ENCODE data around the gene COL4A1.

Gene COL4A1

DNA sequence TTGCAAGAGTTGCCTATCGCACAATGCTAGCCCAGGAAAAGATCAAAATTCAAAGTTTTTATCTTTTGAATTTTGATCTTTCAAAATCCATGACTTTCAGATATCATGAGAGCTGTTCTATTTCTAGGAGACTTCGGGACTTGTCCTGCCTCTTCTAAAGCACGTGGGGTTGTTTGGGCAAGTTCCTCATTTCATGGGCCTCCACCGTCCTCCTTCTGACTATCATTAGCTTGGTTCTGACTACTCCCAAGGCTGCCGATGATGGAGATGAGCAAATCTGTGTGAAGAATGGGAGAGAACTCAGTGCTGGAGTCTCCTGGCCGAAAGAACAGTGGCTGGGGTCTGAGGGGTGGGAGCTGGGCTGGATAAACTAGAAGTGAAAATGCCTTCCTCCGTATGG lies 86.5 kb downstream of the COL4A1 start:
- no peak for DNase-seq

DNA sequence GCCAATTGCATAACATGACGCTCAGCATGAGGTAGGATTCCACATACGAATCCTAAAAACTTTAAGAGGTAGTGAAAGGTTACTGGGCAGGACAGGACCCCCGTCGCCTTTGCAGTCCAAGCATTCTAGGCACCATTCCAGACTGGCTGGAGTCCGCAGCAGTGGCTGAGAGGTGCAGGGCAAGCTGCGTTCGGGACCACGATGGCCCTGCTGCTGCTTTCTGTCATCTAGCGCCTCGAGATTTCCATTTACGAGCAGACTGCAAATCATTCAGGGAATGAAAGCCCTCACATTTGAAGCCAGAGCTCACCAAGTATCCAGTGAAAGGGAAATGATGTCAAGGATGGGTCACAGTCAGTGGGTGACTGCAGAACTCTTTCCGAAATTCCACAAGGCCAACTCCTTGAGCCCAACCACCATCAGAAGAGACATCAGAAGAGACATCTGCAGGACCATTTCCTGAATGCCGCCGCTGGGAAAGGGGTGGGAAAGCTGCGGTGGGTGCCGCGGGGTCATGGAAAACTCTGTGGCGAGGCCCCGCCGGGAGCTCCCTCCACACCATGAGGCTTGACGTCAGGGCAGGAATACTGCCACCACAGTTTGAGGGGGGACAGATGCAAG lies 88.3 kb downstream of the COL4A1 start:
- no peak for DNase-seq
- H4K8ac ChIP-seq (ENCODE audit: low read depth, low read length): no peak overlapping the region

More for the DNA sequence above, 86.5 kb downstream of the COL4A1 start:
- H3K4me1 ChIP-seq (ENCODE audit: control insufficient read depth, low read depth, low read length): peaks cover 2% of the 10 kb centered on the region
- no peaks in the 10 kb centered on the region for H3K27me3 ChIP-seq (ENCODE audit: insufficient read depth, low read length, poor library complexity)
- H3K23ac ChIP-seq (ENCODE audit: low read length): no peak overlapping the region
- H3K4me2 ChIP-seq (ENCODE audit: low read length): no peak overlapping the region
- no peak overlapping the region for H4K5ac ChIP-seq (ENCODE audit: low read length)
- H2BK15ac ChIP-seq (replicated peaks; ENCODE audit: low read depth): no peak overlapping the region
- WGBS (ENCODE audit: extremely low coverage, insufficient coverage, low lambda C conversion rate): no CpG with 5 or more reads among the region's 7 CpGs
- no peak overlapping the region for H3K27ac ChIP-seq (ENCODE audit: low read depth, low read length)
- no peak overlapping the region for H3K4me3 ChIP-seq (ENCODE audit: low read length)
- no peak overlapping the region for H3K9ac ChIP-seq (ENCODE audit: low read length)
- H3K79me1 ChIP-seq (ENCODE audit: low read length): no peaks in the 10 kb centered on the region
- no peak overlapping the region for H2BK120ac ChIP-seq (ENCODE audit: low read depth, low read length)
- no peak overlapping the region for H3K4ac ChIP-seq (ENCODE audit: low read depth, low read length)
- no peak overlapping the region for H4K8ac ChIP-seq (ENCODE audit: low read depth, low read length)
- no peak overlapping the region for H3K56ac ChIP-seq (ENCODE audit: low read length)
- no peaks in the 10 kb centered on the region for H3K36me3 ChIP-seq (ENCODE audit: control insufficient read depth, insufficient read depth, low read length)
- no peak overlapping the region for H3K18ac ChIP-seq (ENCODE audit: low read length)
- H2BK5ac ChIP-seq (ENCODE audit: low read length): no peak overlapping the region
- no peaks in the 10 kb centered on the region for H3K79me2 ChIP-seq (ENCODE audit: control insufficient read depth, insufficient read depth, low read length)
- H2AK5ac ChIP-seq (ENCODE audit: low read length): no peak overlapping the region

GRCh38 chr13:110217811-110218210 lies 89.1 kb downstream of the COL4A1 start:
- Histone ChIP-seq H2AK5ac (ENCODE audit: low read length) (no peak overlapping the region), H3K23ac (ENCODE audit: low read length) (no peak overlapping the region), H3K4ac (ENCODE audit: low read depth, low read length) (no peak overlapping the region), H3K9ac (ENCODE audit: low read length) (no peak overlapping the region), H4K5ac (ENCODE audit: low read length) (no peak overlapping the region), H3K79me2 (ENCODE audit: control insufficient read depth, insufficient read depth, low read length) (no peaks in the 10 kb centered on the region), H2BK5ac (ENCODE audit: low read length) (no peak overlapping the region), H2BK15ac (replicated peaks; ENCODE audit: low read depth) (no peak overlapping the region), H3K79me1 (ENCODE audit: low read length) (no peaks in the 10 kb centered on the region), H3K4me2 (ENCODE audit: low read length) (no peak overlapping the region), H3K56ac (ENCODE audit: low read length) (no peak overlapping the region), H4K8ac (ENCODE audit: low read depth, low read length) (no peak overlapping the region), H3K36me3 (ENCODE audit: control insufficient read depth, insufficient read depth, low read length) (no peaks in the 10 kb centered on the region), H3K4me1 (ENCODE audit: control insufficient read depth, low read depth, low read length) (peaks cover 2% of the 10 kb centered on the region), H3K4me3 (ENCODE audit: low read length) (no peak overlapping the region), H3K27ac (ENCODE audit: low read depth, low read length) (no peak overlapping the region), H2BK120ac (ENCODE audit: low read depth, low read length) (no peak overlapping the region), H3K18ac (ENCODE audit: low read length) (no peak overlapping the region), H3K27me3 (ENCODE audit: insufficient read depth, low read length, poor library complexity) (no peaks in the 10 kb centered on the region)
- WGBS (ENCODE audit: extremely low coverage, insufficient coverage, low lambda C conversion rate): no CpG with 5 or more reads among the region's 2 CpGs
- no peak for DNase-seq

More for the DNA sequence above, 88.3 kb downstream of the COL4A1 start:
- WGBS (ENCODE audit: extremely low coverage, insufficient coverage, low lambda C conversion rate): no CpG with 5 or more reads among the region's 21 CpGs
- H3K27ac ChIP-seq (ENCODE audit: low read depth, low read length): no peak overlapping the region
- no peak overlapping the region for H3K9ac ChIP-seq (ENCODE audit: low read length)
- no peaks in the 10 kb centered on the region for H3K79me1 ChIP-seq (ENCODE audit: low read length)
- H3K56ac ChIP-seq (ENCODE audit: low read length): no peak overlapping the region
- H3K18ac ChIP-seq (ENCODE audit: low read length): no peak overlapping the region
- no peaks in the 10 kb centered on the region for H3K36me3 ChIP-seq (ENCODE audit: control insufficient read depth, insufficient read depth, low read length)
- no peak overlapping the region for H2BK15ac ChIP-seq (replicated peaks; ENCODE audit: low read depth)
- no peak overlapping the region for H2BK120ac ChIP-seq (ENCODE audit: low read depth, low read length)
- H3K4me1 ChIP-seq (ENCODE audit: control insufficient read depth, low read depth, low read length): peaks cover 2% of the 10 kb centered on the region
- H4K5ac ChIP-seq (ENCODE audit: low read length): no peak overlapping the region
- H3K79me2 ChIP-seq (ENCODE audit: control insufficient read depth, insufficient read depth, low read length): no peaks in the 10 kb centered on the region
- no peak overlapping the region for H3K23ac ChIP-seq (ENCODE audit: low read length)
- H2BK5ac ChIP-seq (ENCODE audit: low read length): no peak overlapping the region
- no peak overlapping the region for H3K4me3 ChIP-seq (ENCODE audit: low read length)
- H3K27me3 ChIP-seq (ENCODE audit: insufficient read depth, low read length, poor library complexity): no peaks in the 10 kb centered on the region
- H2AK5ac ChIP-seq (ENCODE audit: low read length): no peak overlapping the region
- H3K4me2 ChIP-seq (ENCODE audit: low read length): no peak overlapping the region
- H3K4ac ChIP-seq (ENCODE audit: low read depth, low read length): no peak overlapping the region

DNA sequence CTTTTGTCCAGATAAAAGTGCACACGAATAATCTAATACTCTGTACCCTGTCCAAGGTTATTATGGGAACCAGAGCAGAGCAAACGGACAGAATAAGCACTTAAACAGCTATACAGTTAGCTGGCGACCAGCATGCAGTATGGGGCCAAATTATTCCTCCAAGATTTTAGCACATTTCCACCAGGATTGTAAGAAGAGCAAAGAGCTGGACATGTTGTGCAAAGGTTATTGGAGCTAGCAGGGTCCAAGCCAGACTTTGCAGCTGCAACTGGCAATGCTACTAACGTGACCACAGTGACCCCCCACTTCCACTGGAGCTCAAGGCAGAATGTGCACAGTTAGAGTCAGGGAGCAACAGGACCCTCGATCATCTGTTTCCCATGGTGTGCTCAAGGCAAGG lies 89.9 kb downstream of the COL4A1 start:
- Histone ChIP-seq H3K4me3 (ENCODE audit: low read length) (no peak overlapping the region), H3K18ac (ENCODE audit: low read length) (no peak overlapping the region), H3K79me2 (ENCODE audit: control insufficient read depth, insufficient read depth, low read length) (no peaks in the 10 kb centered on the region), H3K36me3 (ENCODE audit: control insufficient read depth, insufficient read depth, low read length) (no peaks in the 10 kb centered on the region), H2BK15ac (replicated peaks; ENCODE audit: low read depth) (no peak overlapping the region), H3K4ac (ENCODE audit: low read depth, low read length) (no peak overlapping the region), H2BK5ac (ENCODE audit: low read length) (no peak overlapping the region), H2AK5ac (ENCODE audit: low read length) (no peak overlapping the region), H3K4me2 (ENCODE audit: low read length) (no peak overlapping the region), H2BK120ac (ENCODE audit: low read depth, low read length) (no peak overlapping the region), H3K23ac (ENCODE audit: low read length) (no peak overlapping the region), H3K79me1 (ENCODE audit: low read length) (no peaks in the 10 kb centered on the region), H3K27me3 (ENCODE audit: insufficient read depth, low read length, poor library complexity) (no peaks in the 10 kb centered on the region), H3K27ac (ENCODE audit: low read depth, low read length) (no peak overlapping the region), H4K8ac (ENCODE audit: low read depth, low read length) (no peak overlapping the region), H3K56ac (ENCODE audit: low read length) (no peak overlapping the region), H4K5ac (ENCODE audit: low read length) (no peak overlapping the region), H3K9ac (ENCODE audit: low read length) (no peak overlapping the region), H3K4me1 (ENCODE audit: control insufficient read depth, low read depth, low read length) (peaks cover 2% of the 10 kb centered on the region)
- no peak for DNase-seq
- no CpG with 5 or more reads among the region's 5 CpGs for WGBS (ENCODE audit: extremely low coverage, insufficient coverage, low lambda C conversion rate)

DNA sequence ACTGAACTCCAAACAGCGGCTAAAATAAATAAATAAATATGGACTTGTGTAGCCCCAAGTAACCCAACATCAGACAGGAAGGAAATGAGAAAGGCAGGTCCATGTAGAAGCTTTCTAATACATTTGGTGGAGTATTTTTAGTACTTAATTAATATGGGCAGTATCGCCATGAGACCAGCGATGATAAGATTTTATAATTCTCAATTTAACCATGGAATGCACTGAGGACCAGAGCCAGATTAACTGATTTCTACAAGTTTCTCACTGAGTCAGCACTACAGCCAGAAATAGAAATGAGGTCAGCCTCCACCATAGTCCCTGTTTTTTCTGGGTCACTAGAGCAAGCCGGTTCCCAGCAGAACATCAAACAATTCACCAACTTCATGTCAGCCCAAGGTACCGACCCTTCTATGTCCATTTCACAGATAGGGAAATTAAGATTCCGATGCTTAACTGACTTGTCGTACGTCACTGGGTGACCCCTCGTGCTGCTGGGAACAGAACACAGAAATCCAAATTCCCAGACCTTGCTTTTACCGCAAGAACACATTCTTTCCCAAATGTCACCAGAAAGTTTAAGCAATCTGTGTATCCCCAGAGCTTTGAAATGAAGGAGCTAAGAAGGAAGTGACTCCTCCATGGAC lies 90.4 kb downstream of the COL4A1 start:
- no CpG with 5 or more reads among the region's 10 CpGs for WGBS (ENCODE audit: extremely low coverage, insufficient coverage, low lambda C conversion rate)
- Histone ChIP-seq H4K5ac (ENCODE audit: low read length) (no peak overlapping the region), H3K56ac (ENCODE audit: low read length) (no peak overlapping the region), H2BK5ac (ENCODE audit: low read length) (no peak overlapping the region), H3K9ac (ENCODE audit: low read length) (no peak overlapping the region), H2BK120ac (ENCODE audit: low read depth, low read length) (no peak overlapping the region), H3K79me2 (ENCODE audit: control insufficient read depth, insufficient read depth, low read length) (no peaks in the 10 kb centered on the region), H3K36me3 (ENCODE audit: control insufficient read depth, insufficient read depth, low read length) (no peaks in the 10 kb centered on the region), H3K18ac (ENCODE audit: low read length) (no peak overlapping the region), H3K4me2 (ENCODE audit: low read length) (no peak overlapping the region), H3K79me1 (ENCODE audit: low read length) (no peaks in the 10 kb centered on the region), H2BK15ac (replicated peaks; ENCODE audit: low read depth) (no peak overlapping the region), H3K27me3 (ENCODE audit: insufficient read depth, low read length, poor library complexity) (no peaks in the 10 kb centered on the region), H4K8ac (ENCODE audit: low read depth, low read length) (no peak overlapping the region), H3K4me1 (ENCODE audit: control insufficient read depth, low read depth, low read length) (peaks cover 2% of the 10 kb centered on the region), H3K4me3 (ENCODE audit: low read length) (no peak overlapping the region), H3K23ac (ENCODE audit: low read length) (no peak overlapping the region), H3K4ac (ENCODE audit: low read depth, low read length) (no peak overlapping the region), H2AK5ac (ENCODE audit: low read length) (no peak overlapping the region), H3K27ac (ENCODE audit: low read depth, low read length) (no peak overlapping the region)
- DNase-seq: no peak

DNA sequence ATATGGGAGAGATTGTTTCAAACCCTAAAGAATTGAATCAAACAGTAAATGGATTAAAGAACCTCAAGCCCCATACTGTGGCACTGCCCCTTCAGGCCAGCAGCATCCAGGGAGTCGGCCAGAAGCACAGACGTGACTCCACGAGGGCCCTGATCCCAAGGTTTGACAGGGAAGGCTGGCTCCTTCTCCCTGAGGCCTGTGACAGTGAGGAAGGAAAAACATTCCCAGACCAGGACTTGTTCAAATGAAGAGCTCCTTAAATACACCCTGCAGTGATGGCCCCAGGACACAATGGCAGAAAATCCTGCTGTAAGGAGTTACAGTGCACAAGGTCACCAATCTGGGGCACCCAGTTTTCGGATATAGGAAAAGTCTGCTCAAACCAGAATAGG lies 91.0 kb downstream of the COL4A1 start:
- WGBS (ENCODE audit: extremely low coverage, insufficient coverage, low lambda C conversion rate): no CpG with 5 or more reads among the region's 4 CpGs

More for the DNA sequence above, 91.0 kb downstream of the COL4A1 start:
- Histone ChIP-seq H4K5ac (ENCODE audit: low read length) (no peak overlapping the region), H2BK15ac (replicated peaks; ENCODE audit: low read depth) (no peak overlapping the region), H3K9ac (ENCODE audit: low read length) (no peak overlapping the region), H3K4ac (ENCODE audit: low read depth, low read length) (no peak overlapping the region), H2AK5ac (ENCODE audit: low read length) (no peak overlapping the region), H3K18ac (ENCODE audit: low read length) (no peak overlapping the region), H3K56ac (ENCODE audit: low read length) (no peak overlapping the region), H3K23ac (ENCODE audit: low read length) (no peak overlapping the region), H3K4me1 (ENCODE audit: control insufficient read depth, low read depth, low read length) (peaks cover 2% of the 10 kb centered on the region), H3K79me2 (ENCODE audit: control insufficient read depth, insufficient read depth, low read length) (no peaks in the 10 kb centered on the region), H4K8ac (ENCODE audit: low read depth, low read length) (no peak overlapping the region), H3K27ac (ENCODE audit: low read depth, low read length) (no peak overlapping the region), H3K4me2 (ENCODE audit: low read length) (no peak overlapping the region), H3K27me3 (ENCODE audit: insufficient read depth, low read length, poor library complexity) (no peaks in the 10 kb centered on the region), H3K4me3 (ENCODE audit: low read length) (no peak overlapping the region), H3K79me1 (ENCODE audit: low read length) (no peaks in the 10 kb centered on the region), H2BK120ac (ENCODE audit: low read depth, low read length) (no peak overlapping the region), H2BK5ac (ENCODE audit: low read length) (no peak overlapping the region), H3K36me3 (ENCODE audit: control insufficient read depth, insufficient read depth, low read length) (no peaks in the 10 kb centered on the region)
- no peak for DNase-seq
